ENCODE results near the gene KCNJ9. TPM values are rescaled to one million over a fixed set of nuclear protein-coding genes. Genes with fewer than 3 reads are reported as not detected.
"Not testable (repeated sequence)": the region's sequence is repeated elsewhere in the genome, so short reads cannot be mapped to it uniquely, and the experiment has no call there.

The KCNJ9 gene
- total RNA-seq, result 0.18 TPM

DNA sequence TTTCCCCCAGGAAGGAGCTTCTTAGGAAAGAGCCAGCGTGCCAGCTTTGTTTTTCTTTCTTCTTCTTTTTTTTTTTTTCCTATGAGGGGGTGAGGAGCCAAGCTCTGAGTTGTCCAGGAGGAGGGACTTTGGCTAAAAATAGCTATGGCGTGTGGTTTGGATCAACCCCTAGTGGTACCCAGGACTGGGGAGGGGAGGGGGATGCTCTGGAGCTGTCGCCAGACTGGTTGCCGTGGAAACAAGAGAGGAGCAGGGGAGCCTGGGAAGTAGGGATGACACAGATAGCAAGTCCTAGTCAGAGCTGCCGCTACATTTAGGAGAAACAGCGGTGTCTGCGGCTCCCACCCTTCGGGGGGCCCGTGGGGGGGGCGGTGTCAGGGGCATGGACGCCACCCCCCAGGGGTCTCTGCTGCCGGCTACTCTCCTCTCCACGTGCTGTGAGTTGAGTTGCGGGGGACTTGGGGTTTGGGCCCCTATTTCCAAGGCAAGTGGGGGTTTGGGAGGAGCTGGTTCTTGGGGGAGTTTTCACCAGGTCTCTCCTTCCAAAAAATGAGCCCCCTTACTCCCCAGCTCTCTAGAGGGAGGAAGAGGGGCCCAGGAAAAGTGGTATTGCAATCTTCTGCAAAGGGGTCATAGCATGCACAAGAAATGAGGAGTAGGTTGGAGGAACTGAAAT, at the start of gene KCNJ9:
TSS of gene KCNJ9 (plus strand) at position 278 of the 676 bp plus-strand sequence. CDS start 2,493 bp downstream, outside the sequence.
- ATAC-seq (no peak), DNase-seq (ENCODE audit: low spot score) (no peak)
- intact Hi-C loops (cut with DNase I), result loop anchor here (5.0 kb wide), 1 partner anchor 34 kb away; no protein-coding TSS in a partner anchor

DNA sequence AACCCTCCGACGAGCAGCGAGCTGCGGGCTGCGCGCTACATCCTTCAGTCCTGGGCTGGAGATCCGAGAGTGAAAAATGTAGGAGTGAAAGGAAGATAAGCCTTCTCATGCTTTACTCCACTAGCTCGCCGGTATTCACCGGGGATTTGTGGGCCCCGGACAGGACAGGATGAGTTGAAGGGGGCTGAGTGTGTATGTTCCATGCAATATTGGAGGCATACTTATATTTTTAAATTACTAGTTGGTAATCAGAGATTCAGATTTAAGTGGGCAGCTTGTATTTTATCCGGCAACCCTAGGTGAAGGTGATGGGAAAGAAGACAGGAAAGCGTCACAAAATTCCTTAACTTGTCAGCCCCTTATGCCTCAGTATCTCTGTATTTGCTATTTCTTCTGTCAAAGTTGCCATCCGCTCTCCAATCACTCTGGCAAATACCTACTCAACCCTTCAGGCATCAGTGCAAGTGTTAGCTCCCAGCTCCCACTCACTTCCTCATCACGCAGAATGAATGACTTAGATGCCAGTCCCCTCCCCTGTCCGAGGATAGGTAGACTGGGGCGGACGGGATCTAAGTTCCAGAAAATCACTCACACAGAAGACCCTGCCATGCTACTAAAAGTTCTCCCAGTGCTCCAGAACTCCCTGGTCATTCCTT, 49.0 kb upstream of the KCNJ9 start:
- DNase-seq (ENCODE audit: low spot score) (no peak), ATAC-seq (peak; percentile 64)
- intact Hi-C loops (cut with DNase I), result no loop called here

DNA sequence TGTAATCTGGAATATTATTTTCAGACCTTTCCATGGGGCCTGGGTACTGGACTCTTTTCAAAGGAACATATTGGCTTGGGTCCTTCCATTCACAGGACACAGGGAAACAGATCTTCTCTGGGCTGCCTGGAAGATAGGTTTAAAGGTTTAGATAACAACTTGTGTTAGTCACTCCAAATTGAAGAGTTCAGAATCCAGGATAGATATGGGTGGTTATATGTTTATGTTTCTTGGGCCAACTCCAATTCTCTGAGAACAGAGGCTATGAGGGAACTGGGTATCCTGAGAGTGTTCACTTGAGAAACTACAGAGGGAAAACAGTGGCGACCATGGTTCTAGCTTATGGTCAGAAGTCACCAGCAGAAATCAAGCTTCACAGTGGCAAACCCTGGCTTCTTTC, 40.9 kb upstream of the KCNJ9 start:
- intact Hi-C loops (cut with DNase I), result no loop called here
- no peak for ATAC-seq

GRCh38 chr1:160043543-160043942, 37.8 kb upstream of the KCNJ9 start:
- DNase-seq (ENCODE audit: low spot score), result no peak
- intact Hi-C loops (cut with DNase I), result no loop called here
- ATAC-seq, result no peak

More for the DNA sequence above, 40.9 kb upstream of the KCNJ9 start:
- no peak for DNase-seq (ENCODE audit: low spot score)

DNA sequence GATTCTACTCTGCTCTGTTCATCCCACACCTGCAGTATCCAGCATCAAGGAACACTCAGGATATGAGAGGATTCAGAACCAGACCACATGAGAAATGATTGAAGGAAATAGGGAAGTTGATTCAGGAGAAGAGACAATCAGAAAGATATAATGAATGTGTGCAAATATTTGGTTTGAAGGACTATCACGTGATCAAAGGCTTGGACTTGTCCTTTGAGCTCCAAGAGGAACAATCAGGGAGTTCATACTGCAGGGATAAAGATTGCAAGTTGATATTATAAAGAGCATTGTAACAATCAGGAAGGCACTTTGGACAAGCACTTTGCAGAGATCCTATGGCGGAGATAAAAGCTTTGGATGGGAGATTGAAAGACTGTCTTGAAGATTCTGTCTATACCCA, 35.7 kb upstream of the KCNJ9 start:
- intact Hi-C loops (cut with DNase I), result loop anchor here (5.0 kb wide), 1 partner anchor 37 kb away; the partner anchor contains the start of gene KCNJ9
- no peak for ATAC-seq

GRCh38 chr1:160046494-160047110, 34.7 kb upstream of the KCNJ9 start:
- ATAC-seq (peak; percentile 95), DNase-seq (ENCODE audit: low spot score) (peak; percentile 78)
- intact Hi-C loops (cut with DNase I), result loop anchor here (5.0 kb wide), 1 partner anchor 36 kb away; the partner anchor contains the start of gene KCNJ9

More for the DNA sequence above, 35.7 kb upstream of the KCNJ9 start:
- DNase-seq (ENCODE audit: low spot score), result no peak

- no peak for ATAC-seq
- DNase-seq (ENCODE audit: low spot score), result no peak
- intact Hi-C loops (cut with DNase I), result loop anchor here (5.0 kb wide), 1 partner anchor 35 kb away; the partner anchor contains the start of gene KCNJ9
Measured at GRCh38 chr1:160047111-160047991, 34.0 kb upstream of the KCNJ9 start.

- intact Hi-C loops (cut with DNase I), result loop anchor here (5.0 kb wide), 1 partner anchor 34 kb away; the partner anchor contains the start of gene KCNJ9
- no peak for DNase-seq (ENCODE audit: low spot score)
- no peak for ATAC-seq
Measured at GRCh38 chr1:160048335-160048734, 33.0 kb upstream of the KCNJ9 start.

DNA sequence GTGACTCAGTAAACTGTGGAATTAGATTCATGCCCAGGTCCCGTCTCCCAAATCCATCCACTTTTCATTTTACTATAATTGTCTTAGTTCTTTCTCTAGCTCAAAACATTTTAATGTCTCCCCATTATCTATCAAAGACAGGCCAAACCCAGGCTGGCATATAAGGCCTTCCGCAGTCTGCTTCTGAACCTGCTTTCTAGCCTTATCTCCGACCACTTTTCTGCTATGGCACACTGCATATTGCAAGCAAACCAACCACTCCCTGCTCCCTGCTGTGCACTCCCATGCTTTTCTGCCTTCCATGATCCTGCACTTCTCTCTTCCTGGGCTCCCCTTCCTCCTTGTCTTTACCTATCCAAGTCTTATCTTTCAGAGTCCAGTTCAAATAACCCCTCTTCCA, 32.2 kb upstream of the KCNJ9 start:
- intact Hi-C loops (cut with DNase I), result loop anchor here (5.0 kb wide), 1 partner anchor 33 kb away; the partner anchor contains the start of gene KCNJ9
- no peak for ATAC-seq
- no peak for DNase-seq (ENCODE audit: low spot score)

DNA sequence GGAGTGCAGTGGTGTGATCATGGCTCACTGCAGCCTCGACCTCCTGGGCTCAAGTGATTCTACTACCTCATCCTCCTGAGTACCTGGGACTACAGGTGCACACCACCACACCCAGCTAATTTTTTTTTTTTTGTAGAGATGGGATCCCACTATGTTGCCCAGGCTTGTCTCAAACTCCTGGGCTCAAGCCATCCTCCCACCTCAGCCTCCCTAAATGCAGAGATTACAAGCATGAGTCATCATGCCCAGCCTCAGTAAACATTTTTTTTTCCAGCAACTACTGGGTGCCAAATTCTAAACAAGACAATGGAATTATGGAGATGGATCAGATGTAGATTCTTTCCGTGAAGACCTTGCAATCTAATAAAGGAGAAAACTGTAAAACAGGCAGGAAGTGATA, 31.2 kb upstream of the KCNJ9 start:
- ATAC-seq; DNase-seq (ENCODE audit: low spot score); intact Hi-C loops (cut with DNase I): not testable (repeated sequence)

DNA sequence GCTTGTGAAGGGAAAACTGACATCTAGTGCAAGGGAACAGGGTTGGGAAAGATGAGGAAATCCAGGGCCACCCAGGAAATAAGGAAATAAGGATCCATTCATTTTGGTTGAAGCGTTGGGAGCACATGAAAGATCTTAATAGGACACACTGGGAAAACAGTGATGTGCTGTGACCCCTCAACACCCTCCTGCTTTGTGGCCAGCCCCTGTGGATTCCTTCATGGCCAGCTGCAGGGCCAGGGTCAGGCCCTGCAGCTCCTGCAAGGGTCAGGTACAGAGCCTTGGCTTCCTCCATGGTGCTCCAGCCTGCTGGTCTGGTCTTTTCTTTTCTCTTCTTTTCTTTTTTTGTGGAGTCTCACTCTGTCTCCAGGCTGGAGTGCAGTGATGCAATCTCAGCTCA, 30.7 kb upstream of the KCNJ9 start:
- ATAC-seq, result peak; percentile 77
- DNase-seq (ENCODE audit: low spot score), result no peak
- intact Hi-C loops (cut with DNase I), result no loop called here

DNA sequence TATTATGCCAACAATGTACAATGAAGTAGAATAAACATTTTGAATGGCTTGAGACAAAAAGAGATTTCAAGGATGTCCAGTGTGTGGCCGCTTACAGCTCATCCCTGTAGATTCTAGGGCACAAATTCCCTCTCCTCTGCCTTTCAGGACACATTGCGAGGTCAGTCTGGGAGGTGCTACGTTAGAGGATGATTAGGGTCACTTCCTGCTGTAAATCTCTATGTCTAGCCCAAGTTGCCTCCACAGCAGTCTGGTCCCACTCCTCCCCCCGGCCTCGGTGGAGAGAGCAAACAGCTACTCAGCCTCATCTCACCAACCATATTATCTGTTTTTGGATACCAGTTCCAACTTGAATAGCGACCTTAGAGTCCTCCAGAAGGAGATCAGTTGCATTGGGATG, 28.4 kb upstream of the KCNJ9 start:
- intact Hi-C loops (cut with DNase I), result no loop called here
- DNase-seq (ENCODE audit: low spot score) (no peak), ATAC-seq (no peak)

DNA sequence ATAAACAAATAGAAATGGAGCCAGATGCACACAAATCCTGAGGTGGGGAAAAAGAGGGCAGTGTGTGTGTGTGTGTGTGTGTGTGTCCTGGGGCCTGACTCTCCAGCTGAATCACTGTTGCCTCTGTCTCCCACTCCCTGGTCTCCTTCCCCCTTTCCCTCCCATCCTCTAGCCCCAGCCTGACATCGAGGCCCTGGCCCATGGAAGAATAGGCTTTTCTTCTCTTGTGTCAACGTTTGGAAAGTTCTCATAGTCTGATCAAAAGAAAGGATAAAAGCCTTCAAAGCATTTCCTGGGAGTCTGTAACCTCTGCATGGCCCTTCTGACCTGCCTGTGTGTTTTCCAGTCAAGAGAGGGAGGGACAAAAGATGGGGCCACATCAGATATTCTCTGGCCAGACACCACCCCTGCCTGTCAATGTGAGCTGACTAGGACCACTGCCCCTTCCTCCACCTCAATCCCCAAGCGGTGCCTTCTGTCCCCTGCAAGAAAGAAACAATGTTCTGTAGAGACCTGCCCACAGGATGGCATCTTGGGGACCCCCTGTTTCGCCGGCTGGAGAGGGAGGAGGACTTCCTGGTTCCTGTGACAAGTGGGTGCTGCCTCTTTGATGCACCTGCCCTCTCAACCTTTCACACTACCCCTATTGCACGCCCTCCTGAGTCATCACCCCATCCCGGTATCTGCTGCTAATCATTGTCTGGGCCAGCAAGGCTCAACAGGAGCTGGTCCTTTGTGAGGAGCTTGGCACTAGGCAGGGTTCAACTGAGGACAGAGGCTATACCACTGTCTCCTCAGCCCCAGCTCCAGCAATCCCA, 27.6 kb upstream of the KCNJ9 start:
- intact Hi-C loops (cut with DNase I), result no loop called here
- DNase-seq (ENCODE audit: low spot score), result no peak
- peak; percentile 29 for ATAC-seq

DNA sequence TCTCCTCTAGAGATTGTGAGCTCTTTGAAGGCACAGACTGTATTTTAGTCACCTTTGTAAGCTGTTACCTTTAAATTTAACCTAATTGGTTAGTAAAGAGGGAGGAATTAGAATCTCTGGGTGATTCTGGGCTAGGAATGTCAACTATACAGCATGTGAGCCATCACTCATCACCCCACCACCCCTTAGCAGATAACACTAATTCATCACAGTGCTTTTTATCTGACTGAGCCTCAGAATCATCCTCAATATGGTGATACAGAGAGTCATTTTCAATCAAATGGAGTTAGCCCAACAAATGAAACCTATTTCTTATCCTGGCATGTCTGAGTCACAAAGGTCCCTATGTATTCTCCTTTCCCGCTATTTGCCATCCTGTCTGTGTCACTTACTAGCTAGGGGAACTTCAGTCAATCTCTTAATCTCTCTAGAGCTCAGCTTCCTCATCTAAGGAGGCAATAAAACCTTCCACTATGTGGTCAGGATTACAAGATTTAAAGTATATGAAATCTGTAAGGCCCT, 24.6 kb upstream of the KCNJ9 start:
- ATAC-seq, result no peak
- intact Hi-C loops (cut with DNase I), result no loop called here
- no peak for DNase-seq (ENCODE audit: low spot score)

DNA sequence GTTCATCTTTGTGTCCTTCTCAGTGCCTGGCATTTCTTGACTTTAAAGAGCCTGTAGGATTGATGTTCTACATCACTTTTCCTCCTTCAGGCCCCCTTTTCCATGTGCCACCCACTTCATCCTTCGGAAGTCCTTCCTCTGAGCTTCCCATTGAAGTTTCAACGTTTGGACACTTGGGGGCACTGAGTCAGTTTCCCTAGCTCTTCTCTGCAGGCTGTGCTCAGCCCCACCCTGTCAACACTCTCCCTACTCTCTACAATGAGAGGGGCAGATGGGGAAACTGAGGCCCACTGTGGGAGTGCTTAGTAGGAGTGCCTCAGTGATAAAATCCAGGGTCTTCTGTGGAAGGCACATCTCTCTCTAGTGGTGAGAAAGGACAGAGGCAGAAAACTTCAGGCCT, 23.3 kb upstream of the KCNJ9 start:
- no peak for ATAC-seq
- intact Hi-C loops (cut with DNase I), result no loop called here
- no peak for DNase-seq (ENCODE audit: low spot score)

DNA sequence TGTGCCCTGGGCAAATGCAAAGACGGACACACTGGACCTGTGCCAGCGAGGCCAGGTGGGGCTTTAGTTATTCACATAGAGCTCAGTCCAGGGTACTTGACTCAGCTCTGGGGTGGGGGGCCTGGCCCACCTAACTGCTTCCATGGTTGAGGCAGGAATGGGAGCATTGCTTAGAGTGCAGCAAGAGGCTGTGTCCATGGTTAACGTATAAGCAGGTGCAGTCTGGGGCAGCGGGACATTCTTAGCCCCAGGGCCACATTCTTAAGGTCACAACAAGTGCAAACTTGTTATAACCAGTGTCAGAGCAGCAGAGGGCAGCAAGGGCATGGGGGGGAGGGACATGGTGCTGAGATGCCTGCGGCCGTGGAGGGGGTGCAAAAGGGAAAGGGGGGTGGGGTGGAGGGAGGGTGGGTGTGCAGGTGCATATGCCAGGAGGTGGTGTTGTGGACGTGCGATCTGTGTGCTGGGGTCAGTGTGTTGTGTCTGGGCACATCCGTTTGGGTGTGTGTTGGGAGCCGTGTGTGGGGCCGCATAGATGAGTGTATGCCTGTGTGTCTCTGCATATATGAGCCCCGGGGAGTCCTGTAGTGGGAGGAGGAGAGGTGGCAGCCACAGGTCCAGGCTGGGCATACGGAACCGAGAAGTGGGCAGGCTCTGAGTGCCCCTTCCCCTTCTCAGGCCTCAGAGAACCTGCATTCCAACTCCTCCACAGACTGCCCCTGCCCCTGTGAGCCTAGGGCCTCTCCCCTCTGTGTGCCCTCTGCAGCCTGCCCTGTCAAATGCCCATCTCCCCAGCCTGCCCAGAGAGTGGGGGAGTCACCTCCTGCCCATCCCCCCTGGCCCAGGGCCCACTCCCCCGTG, 19.7 kb upstream of the KCNJ9 start:
- intact Hi-C loops (cut with DNase I), result no loop called here
- ATAC-seq (peak; percentile 24), DNase-seq (ENCODE audit: low spot score) (no peak)

DNA sequence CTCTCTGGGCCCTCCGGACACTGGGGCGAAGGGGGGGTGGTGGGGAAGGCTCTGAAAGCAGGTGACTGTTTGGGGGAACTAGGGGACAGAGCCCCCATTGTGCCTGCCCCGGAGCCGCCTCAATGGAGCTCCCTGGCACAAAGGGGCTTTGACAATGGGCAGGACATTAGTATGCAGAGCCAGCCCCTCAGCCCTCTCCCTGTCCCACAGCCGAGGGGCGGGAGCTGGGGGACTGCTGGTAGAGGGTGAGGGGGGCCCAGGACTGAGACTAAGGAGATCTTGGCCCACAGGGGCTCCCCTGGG, 19.2 kb upstream of the KCNJ9 start:
- intact Hi-C loops (cut with DNase I), result no loop called here
- peak; percentile 77 for ATAC-seq
- DNase-seq (ENCODE audit: low spot score), result peak; percentile 81

All from sciatic nerve (tissue), 2 donors.